OCI-LY7 (cell line): ENCODE measurements around the gene ARL8B. TPM values are rescaled to one million over a fixed set of nuclear protein-coding genes. Genes with fewer than 3 reads are reported as not detected.
A peak's percentile ranks its signal among the peaks of the same experiment; 100 is the strongest.

Experiments
- BruUV-seq: library from RNA; stranded (reverse); fragments of 400-500 nt; replicated peaks from 2 replicates; lab custom pipeline; 2021; lab: Mats Ljungman, UMichigan
- CTCF ChIA-PET: fragments of 300-600 bp; sonication (Branson Sonifier 250); formaldehyde crosslinking; loops from one replicate; lab custom pipeline; 2022; ENCODE audit warnings: antibody characterized with exemption; ENCODE audit not compliant: unreplicated experiment; lab: Charles Lee
- POLR2A ChIA-PET: fragments of 300-600 bp; sonication (Branson Sonifier 250); formaldehyde crosslinking; loops from one replicate; lab custom pipeline; 2022; ENCODE audit warnings: antibody characterized with exemption; lab: Charles Lee
- DNase-seq: peaks from one replicate; pipeline ENCODE4 v3.0.0-alpha.2; 2015; ENCODE audit warnings: low spot score
- H2AFZ ChIP-seq: fragments of 200-600 bp; sonication (generic), shearing (Covaris generic); 2 replicates; pipeline ENCODE4 v1.6.1; 2014; ENCODE audit warnings: mild to moderate bottlenecking, antibody characterized with exemption, low read length, moderate library complexity
- H3K27ac ChIP-seq: fragments of 200-600 bp; sonication (generic); 2 replicates; pipeline ENCODE4 v1.5.1; 2014; ENCODE audit warnings: mixed run types, low read depth, mild to moderate bottlenecking, moderate library complexity, low read length, inconsistent platforms; ENCODE audit not compliant: poor library complexity, severe bottlenecking
- H3K36me3 ChIP-seq: fragments of 200-600 bp; sonication (generic); 2 replicates; pipeline ENCODE4 v1.6.1; 2014; ENCODE audit warnings: mild to moderate bottlenecking, antibody characterized with exemption, low read length, moderate library complexity, mixed read lengths; ENCODE audit not compliant: insufficient read depth
- H3K4me1 ChIP-seq: fragments of 200-600 bp; sonication (generic); 2 replicates; pipeline ENCODE4 v1.5.1; 2014; ENCODE audit warnings: mild to moderate bottlenecking, low read length; ENCODE audit not compliant: insufficient read depth, poor library complexity, severe bottlenecking
- H3K4me2 ChIP-seq: fragments of 200-600 bp; sonication (generic); 2 replicates; pipeline ENCODE4 v1.6.1; 2014; ENCODE audit warnings: mild to moderate bottlenecking, low read length
- H3K4me3 ChIP-seq: fragments of 200-600 bp; sonication (generic); 2 replicates; pipeline ENCODE4 v1.5.1; 2014; ENCODE audit warnings: mild to moderate bottlenecking, low read depth, low read length; ENCODE audit not compliant: poor library complexity, severe bottlenecking
- H3K79me2 ChIP-seq: fragments of 200-600 bp; sonication (generic); 2 replicates; pipeline ENCODE4 v1.6.1; 2016; ENCODE audit warnings: low read depth, mild to moderate bottlenecking, low read length, moderate library complexity, mixed read lengths; ENCODE audit not compliant: insufficient read depth
- H3K9me2 ChIP-seq: fragments of 200-600 bp; sonication (generic); 2 replicates; pipeline ENCODE4 v1.6.1; 2016; ENCODE audit warnings: mild to moderate bottlenecking, low read length, mixed read lengths; ENCODE audit not compliant: insufficient read depth
- H3K9me3 ChIP-seq: fragments of 200-600 bp; sonication (generic); 2 replicates; pipeline ENCODE4 v1.6.1; 2014; ENCODE audit warnings: mild to moderate bottlenecking, mixed run types, low read length, mixed read lengths
- H4K20me1 ChIP-seq: fragments of 200-600 bp; sonication (generic); 2 replicates; pipeline ENCODE4 v1.6.1; 2014; ENCODE audit warnings: mild to moderate bottlenecking, antibody characterized with exemption, low read length, moderate library complexity, mixed read lengths; ENCODE audit not compliant: insufficient read depth
- CTCF ChIP-seq: fragments of 200-600 bp; sonication (generic); conservative IDR thresholded peaks from 2 replicates; pipeline ENCODE4 v1.5.1; 2014; ENCODE audit warnings: mild to moderate bottlenecking, antibody characterized with exemption, low read length, moderate library complexity, mixed read lengths
- EZH2phosphoT487 ChIP-seq: fragments of 200-600 bp; sonication (generic); IDR thresholded peaks from 2 replicates; pipeline ENCODE4 v1.6.1; 2018; ENCODE audit warnings: low read depth, borderline replicate concordance, mild to moderate bottlenecking, mixed run types, antibody characterized with exemption, low read length, moderate library complexity, mixed read lengths
- intact Hi-C: fragments of 100-400 bp; cut with micrococcal nuclease; formaldehyde crosslinking; loops from one replicate; pipeline ENCODE4 v1.10.0; 2022; ENCODE audit not compliant: unreplicated experiment
- total RNA-seq, 2 experiments: library from RNA; depleted of rRNA in 1 of 2; stranded (reverse); fragments of >200 nt in 1 of 2; shearing (Covaris generic) in 1 of 2; gene quantifications; 2 replicates each; pipeline ENCODE4 v1.2.3, GENCODE V29; 2014 to 2022

ARL8B gene
- total RNA-seq, 2 experiments from 2014 or later: 27.1 to 60.4 TPM

- BruUV-seq: no TSS peak
- Histone ChIP-seq H3K9me3 (no peaks in the 10 kb centered on the region), H2AFZ (no peak overlapping the region), H4K20me1 (peaks cover 8% of the 10 kb centered on the region; the same call in 1 of the 2 replicates), H3K79me2 (peaks cover 86% of the 10 kb centered on the region), H3K27ac (peak overlapping the region; percentile 99), H3K36me3 (peaks cover 88% of the 10 kb centered on the region), H3K4me1 (peaks cover 71% of the 10 kb centered on the region), H3K4me2 (peak overlapping the region; percentile 69), H3K4me3 (peak overlapping the region; percentile 52), H3K9me2 (no peaks in the 10 kb centered on the region)
- intact Hi-C loops: no loop called here
- TF ChIP-seq EZH2phosphoT487: no peak
- TF ChIP-seq CTCF: no peak
- CTCF ChIA-PET: interaction anchor here (0.7 kb wide), 1 partner anchor 12 kb away, joined by 6 read pairs; no protein-coding TSS in a partner anchor
- DNase-seq: no peak
- POLR2A ChIA-PET: interaction anchor here (0.7 to 11.4 kb wide), 11 partner anchors 8 to 99 kb away, joined by 3 to 444 read pairs (median 6); partner anchors contain the start of genes ARL8B and EDEM1
Measured at GRCh38 chr3:5198313-5198677, 76.2 kb downstream of the ARL8B start.

GRCh38 chr3:5198986-5199731 lies 77.1 kb downstream of the ARL8B start:
- POLR2A ChIA-PET: interaction anchor here (0.7 to 11.4 kb wide), 10 partner anchors 7 to 77 kb away, joined by 3 to 444 read pairs (median 6); partner anchors contain the start of genes ARL8B and EDEM1
- peak overlapping the region; percentile 69 for H3K4me2 ChIP-seq
- intact Hi-C loops: no loop called here
- peak overlapping the region; percentile 99 for H3K27ac ChIP-seq
- peaks cover 86% of the 10 kb centered on the region for H3K79me2 ChIP-seq
- H2AFZ ChIP-seq: no peak overlapping the region
- CTCF ChIA-PET: interaction anchor here (0.7 kb wide), 1 partner anchor 13 kb away, joined by 6 read pairs; no protein-coding TSS in a partner anchor
- no peak for TF ChIP-seq CTCF
- TF ChIP-seq EZH2phosphoT487: no peak
- H3K4me3 ChIP-seq: peak overlapping the region; percentile 52
- peaks cover 62% of the 10 kb centered on the region for H3K4me1 ChIP-seq
- H3K36me3 ChIP-seq: peaks cover 88% of the 10 kb centered on the region
- H3K9me3 ChIP-seq: no peaks in the 10 kb centered on the region
- no peak for DNase-seq
- H3K9me2 ChIP-seq: no peaks in the 10 kb centered on the region
- BruUV-seq: no TSS peak
- H4K20me1 ChIP-seq: peaks cover 8% of the 10 kb centered on the region; the same call in 1 of the 2 replicates

- intact Hi-C loops: no loop called here
- Histone ChIP-seq H3K79me2 (peaks cover 72% of the 10 kb centered on the region), H3K9me2 (no peaks in the 10 kb centered on the region), H4K20me1 (peaks cover 4% of the 10 kb centered on the region; the same call in 1 of the 2 replicates), H3K9me3 (no peaks in the 10 kb centered on the region), H3K27ac (peak overlapping the region; percentile 9), H2AFZ (no peak overlapping the region), H3K4me3 (no peak overlapping the region), H3K4me1 (peaks cover 45% of the 10 kb centered on the region), H3K36me3 (peaks cover 88% of the 10 kb centered on the region), H3K4me2 (no peak overlapping the region)
- TF ChIP-seq EZH2phosphoT487 (no peak), CTCF (no peak)
- POLR2A ChIA-PET: interaction anchor here (0.6 to 0.7 kb wide), 2 partner anchors 13 to 15 kb away, joined by 3 read pairs; no protein-coding TSS in a partner anchor
- CTCF ChIA-PET: no interaction called here
- BruUV-seq: no TSS peak
- DNase-seq: no peak
Measured at GRCh38 chr3:5201536-5201935, 79.4 kb downstream of the ARL8B start.
